NT2/D1 (cell line): ENCODE results near the gene BCKDHB.

Experiments used
- SUZ12 ChIP-seq: IDR thresholded peaks from 2 replicates; pipeline ENCODE4 v1.6.1; 2011; ENCODE audit not compliant: insufficient read length, insufficient read depth; ENCODE audit errors: extremely low read depth
- YY1 ChIP-seq: IDR thresholded peaks from 2 replicates; pipeline ENCODE4 v1.6.1; 2011; ENCODE audit not compliant: insufficient read length, insufficient read depth
- ZNF274 ChIP-seq: IDR thresholded peaks from 2 replicates; pipeline ENCODE4 v1.6.1; 2011; ENCODE audit warnings: mild to moderate bottlenecking, low read depth, low read length

- TF ChIP-seq ZNF274, result no peak
- no peak for TF ChIP-seq YY1
- TF ChIP-seq SUZ12, result no peak
These were observed 150.2 kb downstream of the BCKDHB start for GRCh38 chr6:80256691-80257090.
